ENCODE results near the gene YBX1. TPM values are rescaled to one million over a fixed set of nuclear protein-coding genes. Genes with fewer than 3 reads are reported as not detected.
"Not testable (repeated sequence)": the region's sequence is repeated elsewhere in the genome, so short reads cannot be mapped to it uniquely, and the experiment has no call there.

YBX1 gene
- total RNA-seq, 1 donor from 2014 or later = 356 TPM

- Histone ChIP-seq H3K9me3 (no peaks in the 10 kb centered on the region), H3K27me3 (no peaks in the 10 kb centered on the region), H3K4me3 (no peak overlapping the region), H3K36me3 (peaks cover 0 to 3% of the 10 kb centered on the region in 2 donors), H3K27ac (no peak overlapping the region), H3K4me1 (no peaks in the 10 kb centered on the region)
- no peak for DNase-seq (ENCODE audit: low spot score in 2 of 2)
- no peak for TF ChIP-seq CTCF (IDR thresholded peaks at IDR 0.05)
- intact Hi-C loops (cut with DNase I) = no loop called here
These were observed 41.3 kb downstream of the YBX1 start for GRCh38 chr1:42723511-42723910.

GRCh38 chr1:42725820-42726219 is 43.6 kb downstream of the YBX1 start:
- H3K4me1 ChIP-seq; H3K4me3 ChIP-seq; intact Hi-C loops (cut with DNase I); DNase-seq (ENCODE audit: low spot score in 2 of 2); H3K9me3 ChIP-seq; H3K27me3 ChIP-seq; H3K36me3 ChIP-seq; H3K27ac ChIP-seq: not testable (repeated sequence)

GRCh38 chr1:42730002-42730401 is 47.8 kb downstream of the YBX1 start:
- H3K27me3 ChIP-seq = no peaks in the 10 kb centered on the region
- no peak overlapping the region for H3K4me3 ChIP-seq
- DNase-seq (ENCODE audit: low spot score in 2 of 2) = no peak
- intact Hi-C loops (cut with DNase I) = no loop called here
- H3K4me1 ChIP-seq = no peaks in the 10 kb centered on the region
- no peak overlapping the region for H3K27ac ChIP-seq
- no peaks in the 10 kb centered on the region for H3K9me3 ChIP-seq
- H3K36me3 ChIP-seq = no peaks in the 10 kb centered on the region
- no peak for TF ChIP-seq CTCF (IDR thresholded peaks at IDR 0.05)

GRCh38 chr1:42730988-42731387 is 48.8 kb downstream of the YBX1 start:
- no peaks in the 10 kb centered on the region for H3K4me1 ChIP-seq
- no peaks in the 10 kb centered on the region for H3K36me3 ChIP-seq
- no peaks in the 10 kb centered on the region for H3K27me3 ChIP-seq
- no peak for DNase-seq (ENCODE audit: low spot score in 2 of 2)
- no peak overlapping the region for H3K4me3 ChIP-seq
- intact Hi-C loops (cut with DNase I) = no loop called here
- no peak overlapping the region for H3K27ac ChIP-seq
- TF ChIP-seq CTCF (IDR thresholded peaks at IDR 0.05) = no peak
- H3K9me3 ChIP-seq = no peaks in the 10 kb centered on the region

- intact Hi-C loops (cut with DNase I) = no loop called here
- TF ChIP-seq CTCF (IDR thresholded peaks at IDR 0.05) = no peak
- no peak for DNase-seq (ENCODE audit: low spot score in 2 of 2)
- Histone ChIP-seq H3K27ac (no peak overlapping the region), H3K4me3 (no peak overlapping the region), H3K36me3 (no peaks in the 10 kb centered on the region), H3K4me1 (no peaks in the 10 kb centered on the region), H3K27me3 (no peaks in the 10 kb centered on the region), H3K9me3 (no peaks in the 10 kb centered on the region)
These were observed 49.4 kb downstream of the YBX1 start for GRCh38 chr1:42731585-42731984.

- H3K27me3 ChIP-seq = no peaks in the 10 kb centered on the region
These were observed 50.0 kb downstream of the YBX1 start for GRCh38 chr1:42732126-42732680.

More at GRCh38 chr1:42732126-42732680, 50.0 kb downstream of the YBX1 start:
- TF ChIP-seq CTCF (IDR thresholded peaks at IDR 0.05) = no peak
- intact Hi-C loops (cut with DNase I) = no loop called here
- Histone ChIP-seq H3K9me3 (no peaks in the 10 kb centered on the region), H3K4me1 (no peaks in the 10 kb centered on the region), H3K27ac (no peak overlapping the region), H3K4me3 (no peak overlapping the region), H3K36me3 (no peaks in the 10 kb centered on the region)
- DNase-seq (ENCODE audit: low spot score in 2 of 2) = no peak

Measured in ascending aorta (tissue), 2 donors.